Fibroblast of lung (primary cell): Measurements from ENCODE around the gene RPL18A.

Source experiments
- CTCF ChIP-seq, 2 donors: IDR thresholded peaks in 1 of 2; conservative IDR thresholded peaks in 1 of 2; 1 replicate in 1 of 2; 2 replicates in 1 of 2; pipeline ENCODE4 v1.5.1; 2011 to 2012; ENCODE audit warnings: low read length in 2 of 2, control low read depth in 1 of 2, inconsistent platforms in 1 of 2, low read depth in 1 of 2, mild to moderate bottlenecking in 1 of 2
- EZH2 ChIP-seq: IDR thresholded peaks from 2 replicates; pipeline ENCODE4 v1.5.1; 2012; ENCODE audit warnings: low read length, control low read depth, mild to moderate bottlenecking; ENCODE audit errors: missing control alignments

GRCh38 chr19:17893766-17894165, 34.1 kb downstream of the RPL18A start:
- TF ChIP-seq EZH2 (no peak), CTCF (conservative IDR thresholded peaks at IDR 0.05 in 1 of 2, IDR thresholded peaks at IDR 0.05 in 1 of 2; ENCODE audit: low read depth in 1 of 2, low read length in 2 of 2) (no peak)
